Lower leg skin (tissue), 3 donors: ENCODE measurements around the gene TCAP.

ENCODE experiments used
- POLR2A ChIP-seq, 2 donors: fragments of 450-650 bp; IDR thresholded peaks; one replicate each; pipeline ENCODE4 v1.6.1; 2016 to 2017; ENCODE audit warnings: antibody characterized with exemption in 2 of 2, mild to moderate bottlenecking in 1 of 2, moderate library complexity in 1 of 2
- TF ChIP-seq, protein P1 (sequence below), 3 donors: fragments of 450-650 bp; IDR thresholded peaks; one replicate each; pipeline ENCODE4 v1.5.1; 2016; ENCODE audit warnings: antibody characterized with exemption in 3 of 3, mild to moderate bottlenecking in 3 of 3, moderate library complexity in 2 of 3

DNA sequence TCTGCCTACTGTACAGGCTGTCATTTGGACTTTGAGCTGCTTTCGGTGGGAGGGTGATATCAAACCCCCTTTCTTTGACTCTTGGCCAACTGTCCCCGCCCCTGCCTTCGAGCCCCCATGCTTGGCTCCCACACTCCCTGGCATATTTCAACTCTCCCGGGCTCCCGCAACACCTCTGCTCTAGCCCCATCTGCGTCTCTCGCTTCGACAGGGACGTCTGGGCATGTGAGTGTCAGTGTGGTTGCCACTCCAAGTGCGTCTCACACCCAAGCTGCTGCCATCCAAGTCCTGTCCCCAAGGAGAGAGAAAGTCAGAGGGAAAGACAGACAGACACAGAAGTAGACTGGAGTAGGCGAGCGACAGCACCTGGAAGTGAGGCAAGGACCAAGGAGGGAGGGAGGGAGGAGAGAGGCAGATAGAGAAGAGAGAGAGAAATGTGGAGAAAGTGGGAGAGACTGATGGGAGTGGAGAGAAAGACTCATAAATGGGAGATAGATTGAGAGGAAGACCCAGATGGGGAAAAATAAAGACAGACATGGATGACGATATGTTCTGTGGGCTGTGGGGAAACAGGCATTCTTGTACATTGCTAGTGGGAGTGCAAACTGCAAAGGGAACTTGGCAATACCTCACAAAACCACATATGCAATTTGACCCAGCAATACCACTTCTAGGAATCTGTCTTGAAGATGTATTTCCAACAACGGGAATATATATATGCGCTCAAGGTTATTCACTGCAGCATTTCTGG, 16.4 kb upstream of the TCAP start:
- TF ChIP-seq, protein P1, sequence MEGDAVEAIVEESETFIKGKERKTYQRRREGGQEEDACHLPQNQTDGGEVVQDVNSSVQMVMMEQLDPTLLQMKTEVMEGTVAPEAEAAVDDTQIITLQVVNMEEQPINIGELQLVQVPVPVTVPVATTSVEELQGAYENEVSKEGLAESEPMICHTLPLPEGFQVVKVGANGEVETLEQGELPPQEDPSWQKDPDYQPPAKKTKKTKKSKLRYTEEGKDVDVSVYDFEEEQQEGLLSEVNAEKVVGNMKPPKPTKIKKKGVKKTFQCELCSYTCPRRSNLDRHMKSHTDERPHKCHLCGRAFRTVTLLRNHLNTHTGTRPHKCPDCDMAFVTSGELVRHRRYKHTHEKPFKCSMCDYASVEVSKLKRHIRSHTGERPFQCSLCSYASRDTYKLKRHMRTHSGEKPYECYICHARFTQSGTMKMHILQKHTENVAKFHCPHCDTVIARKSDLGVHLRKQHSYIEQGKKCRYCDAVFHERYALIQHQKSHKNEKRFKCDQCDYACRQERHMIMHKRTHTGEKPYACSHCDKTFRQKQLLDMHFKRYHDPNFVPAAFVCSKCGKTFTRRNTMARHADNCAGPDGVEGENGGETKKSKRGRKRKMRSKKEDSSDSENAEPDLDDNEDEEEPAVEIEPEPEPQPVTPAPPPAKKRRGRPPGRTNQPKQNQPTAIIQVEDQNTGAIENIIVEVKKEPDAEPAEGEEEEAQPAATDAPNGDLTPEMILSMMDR (IDR thresholded peaks at IDR 0.05): no peak
- no peak for TF ChIP-seq POLR2A (IDR thresholded peaks at IDR 0.05)
